HG02852 (cell line): Measurements from ENCODE around the gene STMN1.
"Not testable (repeated sequence)": the region's sequence is repeated elsewhere in the genome, so short reads cannot be mapped to it uniquely, and the experiment has no call there.

Experiments
- ATAC-seq: cut with Tn5 transposase; IDR thresholded peaks from one replicate; pipeline ENCODE4 v1.9.1; 2021; ENCODE audit warnings: mild to moderate bottlenecking, moderate library complexity; ENCODE audit not compliant: unreplicated experiment

The STMN1 gene

DNA sequence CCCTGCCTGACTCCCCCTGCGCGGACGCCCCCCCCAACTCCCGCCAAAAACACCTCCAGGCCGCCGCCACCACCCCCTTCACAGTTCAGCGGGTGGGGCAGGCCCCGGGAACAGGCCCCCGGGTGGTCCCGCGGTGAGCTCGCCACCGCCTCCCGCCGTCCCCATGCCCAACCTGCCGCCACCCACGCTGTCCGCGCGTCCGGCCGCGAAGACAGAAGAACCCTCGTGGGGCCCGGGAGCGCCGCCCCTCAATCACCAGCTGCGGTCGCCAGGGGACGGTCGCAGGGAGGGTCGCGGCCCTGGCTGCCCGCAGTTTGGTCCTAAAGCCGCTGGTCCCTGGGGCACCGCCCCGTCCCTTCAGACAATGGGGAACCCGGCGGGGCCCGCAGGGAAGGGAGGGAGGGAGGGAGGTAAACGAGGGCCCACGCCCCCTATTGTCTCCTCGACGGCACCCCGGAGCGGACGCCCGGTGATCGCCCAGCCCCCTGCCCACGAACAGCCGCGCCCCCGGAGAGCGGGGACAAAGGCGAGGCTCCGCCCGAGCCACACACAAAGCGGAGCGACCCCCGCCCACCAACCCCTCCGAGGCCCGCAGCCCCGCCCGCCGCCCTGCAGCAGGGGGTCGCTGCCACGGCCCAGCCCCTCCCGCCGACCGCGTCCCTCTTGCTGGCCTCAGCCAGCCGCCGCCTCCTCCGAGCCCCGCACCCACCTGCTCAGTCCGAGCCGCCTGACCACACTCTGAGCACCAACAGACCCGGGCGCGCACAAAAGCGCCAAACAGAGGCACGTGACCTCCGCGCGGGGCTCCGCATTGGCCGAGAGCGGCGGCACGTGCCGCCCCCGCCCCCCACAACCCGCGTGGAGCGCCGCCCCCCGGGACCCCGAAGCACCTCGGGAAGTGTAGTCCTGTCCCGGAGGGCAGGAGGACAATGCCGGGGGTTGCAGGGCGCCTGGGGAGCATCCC, at the start of gene STMN1:
TSS of gene STMN1 (minus strand) at position 740 of the 964 bp plus-strand sequence. CDS start 1,743 bp downstream, outside the sequence.
- peak; percentile 66 for ATAC-seq

DNA sequence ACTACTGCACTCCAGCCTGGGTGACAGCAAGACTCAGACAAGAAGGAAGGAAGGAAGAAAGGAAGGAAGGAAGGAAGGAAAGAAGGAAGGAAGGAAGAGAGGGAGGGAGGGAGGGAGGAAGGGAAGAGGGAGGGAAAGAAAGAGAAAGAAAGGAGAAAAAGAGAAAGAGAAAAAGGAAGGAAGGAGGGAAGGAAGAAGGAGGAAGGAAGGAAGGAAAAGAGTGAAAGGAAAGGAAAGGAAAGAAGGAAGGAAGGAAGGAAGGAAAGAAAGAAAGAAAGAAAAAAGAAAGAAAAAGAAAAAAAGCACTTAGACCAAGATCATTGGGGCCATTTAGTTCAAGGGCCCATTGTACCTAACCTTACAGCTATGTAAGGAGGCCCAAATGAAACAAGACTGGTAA, 49.3 kb upstream of the STMN1 start:
- no peak for ATAC-seq

DNA sequence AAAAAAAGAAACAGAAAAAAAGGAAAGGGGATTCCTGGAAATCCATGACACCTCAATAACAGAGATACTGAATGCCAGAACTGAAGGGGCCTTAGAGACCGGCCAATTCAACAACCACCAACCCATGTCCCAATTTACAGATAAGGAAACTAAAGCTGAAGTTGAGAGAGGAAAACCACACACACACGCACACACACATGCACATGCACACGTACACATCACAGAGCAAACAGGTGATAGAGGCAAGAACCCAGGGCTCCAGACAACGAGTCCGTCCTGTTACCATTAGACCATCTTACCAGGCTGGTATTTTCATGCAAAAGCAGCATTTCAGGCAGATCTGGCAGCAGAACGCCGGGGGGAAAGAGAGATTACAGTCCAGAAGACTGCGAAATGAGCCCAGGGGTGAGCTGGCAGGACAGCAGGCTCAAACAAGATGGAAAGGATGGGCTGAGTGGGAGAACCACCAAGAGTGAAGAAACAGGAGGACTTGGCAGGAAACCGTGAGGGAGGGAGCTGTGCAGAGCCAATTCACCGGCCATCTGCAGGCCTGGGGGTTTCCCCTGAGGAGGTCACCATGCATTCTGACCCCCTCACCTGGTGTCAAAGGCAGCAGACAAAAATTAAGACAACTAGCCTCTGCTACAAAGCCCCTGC, 48.2 kb upstream of the STMN1 start:
- no peak for ATAC-seq

DNA sequence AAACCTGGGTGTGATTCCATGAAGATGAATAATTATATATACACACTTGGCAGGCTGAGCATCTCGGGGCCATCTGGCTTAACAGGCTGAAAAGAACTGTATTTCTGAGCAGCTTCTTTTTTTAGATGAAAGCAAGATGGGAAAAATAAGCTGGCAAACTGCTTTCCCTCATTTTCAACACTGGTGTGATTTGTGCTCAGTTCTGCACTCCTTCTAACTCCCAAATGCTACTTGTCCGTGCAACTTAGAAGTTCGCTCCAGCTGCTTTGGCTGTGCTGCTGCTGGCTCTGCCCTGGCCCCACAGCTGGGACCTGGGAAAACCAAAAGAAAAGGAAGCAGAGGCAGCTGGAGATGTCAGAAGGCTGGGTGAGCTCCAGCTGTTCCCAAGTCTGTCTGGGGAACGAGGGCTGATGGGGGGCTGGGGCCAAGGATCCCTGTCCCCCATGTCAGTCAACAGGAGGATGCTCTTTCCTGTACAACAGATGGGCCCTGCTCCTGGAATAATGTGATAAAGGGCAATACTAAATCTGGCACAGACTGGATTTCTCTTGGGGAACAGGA, 46.7 kb upstream of the STMN1 start:
- no peak for ATAC-seq

DNA sequence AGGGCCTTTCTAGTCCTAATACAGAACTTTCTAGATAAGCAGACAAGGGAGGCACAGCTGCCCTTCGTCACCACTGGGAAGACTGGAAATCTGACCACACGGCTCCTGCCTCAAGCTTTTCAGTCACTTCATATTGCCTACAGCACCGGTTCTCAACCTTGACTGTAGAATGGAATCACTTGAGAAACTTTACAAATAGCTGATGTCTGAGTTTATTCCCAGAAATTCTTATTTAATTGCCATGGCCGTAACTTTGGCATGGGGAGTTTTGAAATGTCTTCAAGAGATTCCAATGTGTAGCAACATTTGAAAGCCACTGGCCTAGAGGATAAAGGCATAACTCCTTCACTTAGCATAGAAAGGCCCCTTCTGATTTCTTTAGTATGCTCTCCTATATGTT, 42.4 kb upstream of the STMN1 start:
- no peak for ATAC-seq

DNA sequence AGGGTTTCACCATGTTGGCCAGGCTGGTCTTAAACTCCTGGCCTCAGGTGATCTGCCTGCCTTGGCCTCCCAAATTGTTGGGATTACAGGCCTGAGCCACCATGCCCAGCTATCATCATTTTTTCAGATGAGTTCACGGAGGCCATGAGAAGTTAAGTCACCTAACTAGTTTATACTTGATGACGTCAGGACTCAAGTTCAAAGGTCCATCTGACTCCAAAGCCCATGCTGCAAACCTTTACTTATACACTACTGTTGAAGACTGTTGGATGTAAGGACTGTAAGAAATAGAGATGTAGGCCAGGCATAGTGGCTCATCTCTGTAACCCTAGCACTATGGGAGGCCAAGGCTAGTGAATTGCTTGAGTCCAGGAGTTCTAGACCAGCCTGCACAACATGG, 40.8 kb upstream of the STMN1 start:
- no peak for ATAC-seq

DNA sequence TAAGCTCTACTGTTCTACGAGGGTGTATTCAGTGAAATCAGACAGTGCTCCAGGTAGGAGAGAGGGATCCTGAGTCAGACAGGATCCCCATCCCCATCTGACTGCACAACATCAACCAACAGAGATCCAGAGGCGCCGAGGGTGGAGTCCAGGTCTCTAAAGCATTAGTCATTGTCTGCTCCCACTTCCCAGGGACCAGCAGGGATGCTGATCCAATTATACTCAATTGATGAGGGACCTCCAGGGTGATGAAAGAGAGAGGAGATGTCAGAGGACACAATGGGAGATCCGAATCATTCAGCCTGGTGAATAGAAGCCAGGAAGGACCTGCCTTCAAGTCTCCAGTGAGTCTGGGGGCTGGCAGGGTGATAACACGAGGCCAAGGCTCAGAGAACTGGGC, 39.5 kb upstream of the STMN1 start:
- no peak for ATAC-seq

DNA sequence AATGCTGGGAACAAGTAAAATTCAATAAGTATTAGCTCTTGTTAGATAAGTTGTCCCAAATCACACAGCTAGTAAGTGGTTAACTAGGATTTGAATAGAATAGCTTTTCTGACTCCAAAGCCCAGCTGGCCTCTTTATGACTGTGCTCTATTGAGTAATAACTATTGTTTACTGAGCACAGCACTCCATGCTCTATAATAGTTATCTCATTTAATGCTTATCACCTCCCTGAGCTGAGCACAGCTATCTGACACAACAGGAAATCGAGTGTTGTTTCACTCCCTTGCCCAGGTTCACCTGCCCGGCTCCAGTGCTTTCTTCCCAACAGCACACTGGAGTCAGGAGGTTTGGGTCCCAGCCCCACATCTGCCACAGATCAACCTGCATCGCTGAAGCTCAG, 38.8 kb upstream of the STMN1 start:
- no peak for ATAC-seq

DNA sequence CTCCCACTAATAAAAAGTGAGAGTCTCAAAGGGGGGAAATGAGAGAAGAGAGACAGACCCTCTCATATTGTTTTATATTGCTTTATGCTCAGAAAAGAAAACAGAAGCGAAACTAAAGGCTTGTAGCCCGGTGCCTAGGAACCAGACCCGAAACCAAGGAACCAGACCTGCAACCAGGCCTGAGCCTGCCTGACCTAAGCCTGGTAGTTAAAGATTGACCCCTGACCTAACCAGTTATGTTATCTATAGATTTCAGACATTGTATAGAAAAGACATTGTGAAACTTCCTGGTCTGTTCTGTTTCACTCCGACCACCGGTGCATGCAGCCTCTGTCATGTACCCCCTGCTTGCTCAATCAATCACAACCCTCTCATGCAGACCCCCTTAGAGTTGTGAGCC, 37.3 kb upstream of the STMN1 start:
- ATAC-seq: not testable (repeated sequence)

DNA sequence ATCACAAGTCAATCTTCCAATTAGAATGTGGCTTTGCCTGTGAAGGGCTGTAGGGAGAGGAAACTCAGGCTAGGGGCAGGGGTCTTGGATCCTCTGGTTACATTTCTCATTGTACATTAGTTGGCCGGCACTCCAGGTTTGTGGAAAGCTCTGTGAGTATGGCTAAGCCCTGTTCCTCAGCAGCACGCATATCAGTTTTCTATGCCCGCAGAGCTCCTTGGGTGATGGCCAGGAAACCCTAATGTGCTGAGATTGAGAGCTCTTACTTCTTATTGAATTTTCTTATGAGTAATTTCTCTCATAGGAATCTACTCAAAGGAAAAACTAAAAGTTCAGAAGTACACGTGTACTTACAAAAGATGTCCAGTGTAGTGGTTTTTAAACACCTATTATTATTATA, 30.7 kb upstream of the STMN1 start:
- no peak for ATAC-seq

DNA sequence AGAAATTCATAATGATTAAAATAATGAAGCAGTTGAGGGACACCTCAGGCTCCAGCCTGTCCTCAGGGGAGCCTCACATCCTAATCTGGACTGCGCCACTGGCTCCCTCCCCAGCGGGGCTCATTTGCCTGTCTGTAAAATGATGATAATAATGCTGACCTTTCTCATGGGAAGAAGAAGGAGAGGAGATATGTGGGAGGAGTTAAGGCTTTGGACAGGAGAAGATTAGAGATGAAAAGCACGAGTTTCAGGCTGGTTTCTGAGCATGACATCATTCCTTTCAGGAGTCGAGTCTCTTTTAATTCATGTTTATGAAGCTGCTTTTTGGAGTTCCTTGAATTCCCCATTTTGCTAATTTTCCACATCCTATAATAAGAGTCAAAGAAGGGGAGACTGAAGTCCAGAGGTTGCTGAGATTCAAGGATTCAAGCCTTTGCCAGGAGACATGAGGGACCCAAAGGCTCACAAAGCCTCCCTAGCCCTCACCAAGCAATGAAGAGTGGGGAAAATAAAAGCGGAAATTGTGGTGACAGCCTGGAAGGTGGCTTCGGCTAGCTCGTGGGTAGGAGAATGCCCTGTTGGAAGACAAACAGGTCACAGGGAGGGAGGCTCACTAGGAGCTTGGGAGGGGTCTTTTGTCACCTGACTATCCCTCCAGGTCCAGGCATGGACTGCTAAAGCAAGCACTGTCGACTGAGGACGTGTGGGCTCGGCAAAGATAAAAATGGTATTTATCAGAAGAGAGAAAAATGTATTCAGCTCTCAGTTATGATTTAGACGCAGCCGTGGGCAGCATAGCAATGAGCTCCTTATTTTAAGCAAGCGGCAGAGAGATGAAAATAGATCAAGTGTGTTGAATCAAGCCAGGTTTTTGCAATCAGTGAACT, 27.5 kb upstream of the STMN1 start:
- no peak for ATAC-seq

DNA sequence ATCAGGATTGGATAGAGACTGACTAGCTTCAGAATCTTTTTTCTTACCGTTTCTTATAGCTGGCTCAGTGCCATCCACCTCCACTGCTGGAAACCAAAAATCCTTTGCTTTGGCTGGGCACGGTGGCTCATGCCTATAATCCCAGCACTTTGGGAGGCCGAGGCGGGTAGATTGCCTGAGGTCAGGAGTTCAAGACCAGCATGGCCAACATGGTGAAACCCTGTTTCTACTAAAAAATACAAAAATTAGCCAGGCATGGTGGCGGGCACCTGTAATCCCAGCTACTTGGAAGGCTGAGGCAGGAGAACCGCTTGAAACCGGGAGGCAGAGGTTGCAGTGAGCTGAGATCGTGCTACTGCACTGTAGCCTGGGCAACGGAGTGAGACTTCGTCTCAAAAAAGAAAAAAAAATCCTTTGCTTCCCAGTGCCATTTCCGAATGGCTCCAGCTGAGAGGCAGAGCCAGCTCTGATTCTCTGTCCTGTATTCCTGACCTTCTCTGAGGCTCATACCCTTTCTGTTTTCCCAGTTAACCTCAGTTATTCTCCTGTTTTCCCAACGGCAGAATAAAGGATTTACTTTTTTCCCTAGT, 26.7 kb upstream of the STMN1 start:
- ATAC-seq: not testable (repeated sequence)

DNA sequence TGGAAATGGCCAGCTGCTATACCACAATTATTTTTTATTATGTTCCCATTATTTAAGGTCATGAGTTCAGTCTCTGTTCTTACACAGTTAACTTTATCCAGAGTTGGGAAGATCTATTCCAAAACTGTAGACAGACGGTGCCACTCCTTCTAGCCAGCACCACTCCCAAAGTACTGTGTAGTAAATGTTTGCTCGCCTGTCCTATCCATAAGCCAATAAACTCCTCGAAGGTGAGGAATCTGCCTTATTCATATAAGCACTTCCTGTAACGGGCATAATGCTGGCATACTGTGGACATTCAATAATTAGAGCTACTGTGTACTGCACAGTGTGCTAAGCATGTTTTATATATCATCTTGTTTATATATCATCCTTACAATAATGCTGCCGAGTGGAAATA, 26.1 kb upstream of the STMN1 start:
- no peak for ATAC-seq

DNA sequence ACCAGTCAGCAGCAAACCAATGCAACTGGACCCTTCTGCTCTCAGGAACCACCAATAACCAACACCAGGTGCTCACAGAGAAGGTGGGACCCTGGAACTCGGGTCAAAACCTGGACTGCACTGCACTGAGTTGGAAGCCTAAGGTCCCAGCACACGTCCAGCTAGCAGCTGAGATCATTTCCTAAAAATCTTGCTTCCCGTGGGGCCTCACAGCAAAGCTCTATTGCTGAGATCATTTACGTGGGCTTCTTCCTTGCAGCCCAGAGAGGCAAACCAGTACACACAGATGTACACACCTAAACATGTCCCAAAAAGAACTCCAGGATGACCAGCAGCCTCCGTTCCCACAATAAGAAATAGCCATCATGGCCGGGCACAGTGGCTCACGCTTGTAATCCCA, 22.8 kb upstream of the STMN1 start:
- ATAC-seq: no peak

DNA sequence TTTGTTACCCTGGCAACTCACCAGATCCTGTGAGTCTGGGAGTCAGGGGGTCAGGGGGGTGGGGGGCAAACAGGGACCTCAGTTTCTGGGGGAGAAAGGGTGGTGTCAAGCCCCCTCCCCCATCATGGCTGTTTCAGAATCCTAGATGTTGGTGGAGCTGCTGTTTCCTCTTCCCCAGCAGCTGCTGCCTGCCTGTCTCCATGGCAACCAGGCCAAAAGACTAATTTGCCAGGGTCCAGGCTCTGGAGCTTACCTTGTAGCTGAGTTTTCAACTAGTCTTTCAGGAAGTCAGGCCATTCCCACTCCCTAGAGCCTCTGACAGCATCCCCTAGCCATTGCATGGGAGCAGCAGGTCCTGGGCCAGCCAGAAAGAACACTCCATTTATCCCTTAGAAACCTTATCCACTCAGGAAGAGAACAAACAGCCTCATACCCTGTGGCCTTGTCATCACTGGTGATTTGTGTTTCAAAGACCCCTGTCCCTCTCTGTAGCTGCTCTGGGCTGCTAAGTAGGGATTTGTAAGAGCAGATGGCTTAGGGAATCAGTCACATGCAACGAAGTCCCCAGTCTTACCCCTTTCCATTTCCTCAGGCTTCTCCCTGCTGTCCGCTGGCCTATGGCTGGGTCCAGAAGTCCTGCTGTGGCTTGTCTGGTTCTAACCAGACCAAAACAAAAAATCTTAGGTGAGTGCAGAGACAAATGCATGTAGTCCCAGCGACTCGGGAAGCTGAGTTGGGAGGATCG, 21.5 kb upstream of the STMN1 start:
- no peak for ATAC-seq

DNA sequence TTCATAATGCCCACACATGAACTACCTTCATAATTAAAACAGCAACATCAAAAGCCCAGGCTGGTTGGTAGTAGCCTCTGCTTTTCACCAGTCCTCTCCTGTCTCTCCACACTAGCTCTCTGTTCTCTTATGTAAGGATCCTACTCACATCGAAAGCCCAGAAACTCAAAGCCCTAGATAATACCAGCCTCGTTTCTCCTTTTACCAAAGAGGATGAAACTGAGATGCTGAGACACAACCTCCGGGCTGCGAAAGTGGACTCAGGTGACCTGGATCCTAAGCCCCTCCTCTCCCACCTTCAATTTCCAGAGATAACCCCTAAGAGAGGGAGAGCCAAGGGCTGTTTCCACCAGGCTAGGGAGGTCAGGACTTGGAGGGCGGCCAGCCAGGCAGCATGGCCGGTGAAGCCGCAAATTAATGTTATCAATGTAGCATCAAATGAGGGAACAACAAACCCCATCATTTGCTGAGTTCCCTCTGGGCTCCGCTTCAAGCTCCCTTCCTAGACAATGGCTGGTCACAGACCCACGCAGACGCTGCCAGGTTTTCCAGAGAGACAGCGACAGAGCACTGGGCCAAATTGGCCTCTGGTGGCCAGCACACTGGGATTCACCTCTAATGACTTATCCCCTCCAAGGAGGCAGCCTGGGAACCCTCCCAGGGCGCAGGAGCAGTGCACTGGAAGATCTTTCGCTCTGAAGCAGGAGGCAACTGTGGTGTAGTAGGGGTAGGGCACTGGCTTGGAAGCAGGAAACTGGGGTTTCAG, 20.7 kb upstream of the STMN1 start:
- ATAC-seq: no peak

DNA sequence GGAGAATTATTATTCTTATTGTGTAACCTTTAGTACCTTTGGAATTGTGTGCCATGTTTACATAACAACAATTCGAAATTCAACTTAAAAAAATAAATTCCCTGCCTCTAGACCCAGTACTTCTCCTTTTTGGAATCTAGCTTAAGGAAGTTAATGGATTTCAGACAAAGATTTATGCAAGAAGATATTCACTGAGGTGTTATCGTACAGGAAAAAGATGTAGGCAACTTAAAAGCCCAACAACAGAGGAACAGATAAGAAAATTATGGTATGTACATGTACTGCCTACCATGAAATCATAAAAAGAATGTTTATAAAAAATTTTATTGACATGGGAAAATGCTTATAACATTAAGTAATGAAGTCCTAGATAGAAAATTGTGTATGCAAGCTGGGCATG, 18.2 kb upstream of the STMN1 start:
- ATAC-seq: no peak

DNA sequence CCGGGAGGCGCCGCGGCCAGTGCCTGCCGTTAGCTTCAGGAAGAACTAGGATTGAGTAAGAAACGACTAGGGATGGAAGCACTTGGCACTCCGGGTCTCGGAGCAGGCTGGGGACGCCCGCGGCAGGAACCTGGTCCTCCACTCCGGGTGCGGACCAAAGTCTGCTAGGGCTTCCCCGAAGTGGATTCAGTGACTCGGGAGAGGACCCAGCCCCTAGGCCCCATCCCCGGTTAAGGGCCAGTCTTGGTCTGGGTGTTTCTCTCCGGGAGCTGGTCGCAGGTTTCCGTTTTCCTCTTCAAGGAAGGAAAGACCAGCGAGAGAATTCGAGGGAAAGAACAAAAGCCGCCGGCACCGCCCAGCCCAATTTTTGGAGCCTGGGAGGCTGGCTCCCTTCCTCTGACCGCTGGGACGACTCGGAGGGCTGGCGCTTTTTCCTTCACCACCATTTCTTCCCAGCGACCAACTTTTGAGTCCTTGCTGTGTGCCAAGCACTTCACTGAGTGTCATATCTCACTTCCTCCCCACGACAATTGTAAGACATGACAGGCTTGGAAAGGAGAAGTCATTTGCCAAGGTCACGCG, 16.8 kb upstream of the STMN1 start:
- no peak for ATAC-seq
